HEK293 (cell line): ENCODE measurements around the gene AGXT2.

Experiments
- CTCF ChIA-PET: fragments of 350-600 bp; formaldehyde crosslinking; extraction: SDS; loops from one replicate; lab custom pipeline; 2021; ENCODE audit warnings: antibody characterized with exemption; lab: Yijun Ruan, JAX
- POLR2A ChIA-PET: fragments of 300-600 bp; formaldehyde crosslinking; extraction: SDS; loops from one replicate; lab custom pipeline; 2020; ENCODE audit warnings: antibody characterized with exemption, inconsistent platforms; lab: Yijun Ruan, JAX
- H3K27ac ChIP-seq: fragments of 200-500 bp; sonication (Bioruptor generic); 2 replicates; pipeline ENCODE4 v1.5.1; 2014; ENCODE audit warnings: low read depth, low read length, control low read depth, inconsistent platforms; ENCODE audit errors: extremely low read depth
- H3K36me3 ChIP-seq, 2 experiments: fragments of 200-500 bp in 1 of 2; sonication (Bioruptor generic) in 1 of 2; 1 replicate in 1 of 2; 2 replicates in 1 of 2; pipeline ENCODE4 v1.5.1; 2014 to 2017; ENCODE audit warnings: inconsistent platforms in 2 of 2, low read length in 2 of 2; ENCODE audit not compliant: control insufficient read depth in 2 of 2, insufficient read depth in 1 of 2
- H3K4me1 ChIP-seq: fragments of 200-500 bp; sonication (Bioruptor generic); 2 replicates; pipeline ENCODE4 v1.5.1; 2014; ENCODE audit warnings: mild to moderate bottlenecking, low read length, inconsistent platforms; ENCODE audit not compliant: control insufficient read depth, insufficient read depth
- H3K4me3 ChIP-seq: 2 replicates; pipeline ENCODE4 v1.5.1; 2011; ENCODE audit warnings: low read depth, mild to moderate bottlenecking, control low read depth, low read length, moderate library complexity
- H3K9me3 ChIP-seq: fragments of 200-500 bp; sonication (Bioruptor generic); 2 replicates; pipeline ENCODE4 v1.5.1; 2014; ENCODE audit warnings: low read depth, low read length, inconsistent platforms; ENCODE audit not compliant: control insufficient read depth, insufficient read depth
- BCL11A ChIP-seq: fragments of 450-650 bp; formaldehyde crosslinking; IDR thresholded peaks from 2 replicates; pipeline ENCODE4 v1.5.1; 2016; ENCODE audit warnings: low read depth, missing biosample characterization, missing genetic modification characterization
- GFI1B ChIP-seq: fragments of 450-650 bp; formaldehyde crosslinking; IDR thresholded peaks from 2 replicates; pipeline ENCODE4 v1.5.1; 2016; ENCODE audit warnings: missing biosample characterization, missing genetic modification characterization
- HOXA7 ChIP-seq: sonication (generic); formaldehyde crosslinking; IDR thresholded peaks from 2 replicates; pipeline ENCODE4 v1.8.1; 2022; ENCODE audit warnings: missing genetic modification reagents, borderline replicate concordance
- HOXC10 ChIP-seq: sonication (generic); formaldehyde crosslinking; IDR thresholded peaks from 2 replicates; pipeline ENCODE4 v1.8.1; 2023; ENCODE audit warnings: mild to moderate bottlenecking, missing genetic modification reagents
- KLF9 ChIP-seq: fragments of 450-650 bp; formaldehyde crosslinking; IDR thresholded peaks from 2 replicates; pipeline ENCODE4 v1.5.1; 2016; ENCODE audit warnings: missing biosample characterization, missing genetic modification characterization, low read depth
- ZBTB8A ChIP-seq: fragments of 450-650 bp; formaldehyde crosslinking; IDR thresholded peaks from 2 replicates; pipeline ENCODE4 v1.5.1; 2016; ENCODE audit warnings: missing biosample characterization, missing genetic modification characterization
- ZIC2 ChIP-seq: fragments of 450-650 bp; formaldehyde crosslinking; IDR thresholded peaks from 2 replicates; pipeline ENCODE4 v1.5.1; 2016; ENCODE audit warnings: missing biosample characterization, missing genetic modification characterization
- ZNF146 ChIP-seq: fragments of 450-650 bp; formaldehyde crosslinking; IDR thresholded peaks from 2 replicates; pipeline ENCODE4 v1.5.1; 2016; ENCODE audit warnings: missing biosample characterization, missing genetic modification characterization
- ZNF169 ChIP-seq: fragments of 450-650 bp; formaldehyde crosslinking; IDR thresholded peaks from 2 replicates; pipeline ENCODE4 v1.5.1; 2016; ENCODE audit warnings: missing biosample characterization, missing genetic modification characterization
- ZNF214 ChIP-seq: fragments of 450-650 bp; formaldehyde crosslinking; IDR thresholded peaks from 2 replicates; pipeline ENCODE4 v1.5.1; 2017; ENCODE audit warnings: missing biosample characterization, mild to moderate bottlenecking, missing genetic modification characterization, borderline replicate concordance
- ZNF292 ChIP-seq: fragments of 450-650 bp; formaldehyde crosslinking; IDR thresholded peaks from 2 replicates; pipeline ENCODE4 v1.5.1; 2016; ENCODE audit warnings: low read depth, missing biosample characterization, missing genetic modification characterization, borderline replicate concordance
- ZNF324 ChIP-seq: fragments of 450-650 bp; formaldehyde crosslinking; IDR thresholded peaks from 2 replicates; pipeline ENCODE4 v1.5.1; 2016; ENCODE audit warnings: missing biosample characterization, missing genetic modification characterization
- ZNF416 ChIP-seq: fragments of 450-650 bp; formaldehyde crosslinking; IDR thresholded peaks from 2 replicates; pipeline ENCODE4 v1.5.1; 2016; ENCODE audit warnings: missing biosample characterization, missing genetic modification characterization
- ZNF510 ChIP-seq: fragments of 450-650 bp; formaldehyde crosslinking; IDR thresholded peaks from 2 replicates; pipeline ENCODE4 v1.5.1; 2018; ENCODE audit warnings: mild to moderate bottlenecking, missing genetic modification characterization, missing biosample characterization; ENCODE audit not compliant: insufficient replicate concordance
- ZNF514 ChIP-seq: fragments of 450-650 bp; formaldehyde crosslinking; IDR thresholded peaks from 2 replicates; pipeline ENCODE4 v1.5.1; 2016; ENCODE audit warnings: missing biosample characterization, missing genetic modification characterization
- ZNF549 ChIP-seq: fragments of 450-650 bp; IDR thresholded peaks from 2 replicates; pipeline ENCODE4 v1.5.1; 2018; ENCODE audit warnings: missing biosample characterization, missing genetic modification characterization, mild to moderate bottlenecking, inconsistent platforms, moderate library complexity
- ZNF600 ChIP-seq: fragments of 450-650 bp; formaldehyde crosslinking; IDR thresholded peaks from 2 replicates; pipeline ENCODE4 v1.5.1; 2016; ENCODE audit warnings: missing biosample characterization, missing genetic modification characterization
- ZNF660 ChIP-seq: fragments of 450-650 bp; IDR thresholded peaks from 2 replicates; pipeline ENCODE4 v1.5.1; 2018; ENCODE audit warnings: missing biosample characterization, mild to moderate bottlenecking, missing genetic modification characterization
- ZNF670 ChIP-seq: fragments of 450-650 bp; formaldehyde crosslinking; IDR thresholded peaks from 2 replicates; pipeline ENCODE4 v1.5.1; 2016; ENCODE audit warnings: missing biosample characterization, missing genetic modification characterization, low read depth
- ZNF777 ChIP-seq: fragments of 450-650 bp; formaldehyde crosslinking; IDR thresholded peaks from 2 replicates; pipeline ENCODE4 v1.5.1; 2017; ENCODE audit warnings: missing biosample characterization, missing genetic modification characterization, borderline replicate concordance
- TF ChIP-seq, protein P1 (sequence below): fragments of 450-650 bp; formaldehyde crosslinking; IDR thresholded peaks from 2 replicates; pipeline ENCODE4 v1.5.1; 2016; ENCODE audit warnings: missing biosample characterization, missing genetic modification characterization, low read depth
- TF ChIP-seq, protein P2 (sequence below): fragments of 450-650 bp; formaldehyde crosslinking; IDR thresholded peaks from 2 replicates; pipeline ENCODE4 v1.5.1; 2017; ENCODE audit warnings: missing biosample characterization, missing genetic modification characterization
- TF ChIP-seq, protein P3 (sequence below): fragments of 450-650 bp; formaldehyde crosslinking; conservative IDR thresholded peaks from 2 replicates; pipeline ENCODE4 v1.5.1; 2016; ENCODE audit warnings: low read depth, missing biosample characterization, missing genetic modification characterization
- TF ChIP-seq, protein P4 (sequence below): fragments of 450-650 bp; formaldehyde crosslinking; IDR thresholded peaks from 2 replicates; pipeline ENCODE4 v1.5.1; 2016; ENCODE audit warnings: missing biosample characterization, missing genetic modification characterization

The AGXT2 gene

DNA sequence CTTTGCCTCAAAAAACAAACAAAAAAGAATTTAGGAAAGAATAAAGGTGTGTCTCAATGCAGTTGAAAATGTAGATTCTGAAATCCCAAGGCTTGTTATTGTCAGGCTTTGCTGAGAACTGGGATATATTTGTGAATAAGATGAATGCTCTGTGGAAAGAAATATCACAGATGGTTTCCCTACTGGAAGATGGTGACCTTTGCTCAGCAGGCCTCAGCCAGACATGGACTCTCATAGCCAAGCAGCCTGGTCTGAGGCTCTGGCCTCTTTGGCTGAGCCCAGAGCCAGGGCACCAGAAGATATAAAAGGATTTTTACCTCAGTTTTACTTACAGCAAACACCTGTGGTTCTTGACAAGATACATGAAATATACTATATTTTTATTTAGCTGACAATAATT is 37.1 kb downstream of the AGXT2 start:
- Histone ChIP-seq H3K4me1 (no peaks in the 10 kb centered on the region), H3K4me3 (no peak overlapping the region), H3K9me3 (no peaks in the 10 kb centered on the region), H3K36me3 (no peaks in the 10 kb centered on the region), H3K27ac (no peak overlapping the region)
- POLR2A ChIA-PET, result no interaction called here
- TF ChIP-seq ZNF670 (tag by site-specific recombination), result no peak
- CTCF ChIA-PET, result no interaction called here

DNA sequence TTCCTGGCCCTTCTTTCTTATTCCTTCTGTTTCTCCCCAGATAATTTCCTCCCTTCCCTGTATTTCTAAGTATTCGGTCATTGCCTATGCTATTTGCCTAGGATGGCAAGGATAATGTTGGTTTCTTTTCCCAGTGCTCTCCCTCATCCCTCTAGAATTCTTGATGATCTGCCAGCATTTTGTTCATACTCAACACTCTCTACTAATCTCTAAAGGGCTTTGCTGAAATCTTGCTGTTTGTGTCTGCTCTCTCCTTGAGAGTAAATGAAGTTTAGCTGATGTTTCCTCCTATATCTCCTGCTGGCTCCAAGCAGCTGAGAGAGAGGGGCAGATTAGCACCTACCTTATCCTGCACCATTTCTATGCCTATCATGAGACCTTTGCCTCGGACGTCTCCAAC is 38.1 kb downstream of the AGXT2 start:
- no peaks in the 10 kb centered on the region for H3K9me3 ChIP-seq
- no peak overlapping the region for H3K27ac ChIP-seq
- ChIA-PET CTCF (no interaction called here), POLR2A (no interaction called here)
- no peak overlapping the region for H3K4me3 ChIP-seq
- H3K36me3 ChIP-seq, result no peaks in the 10 kb centered on the region
- TF ChIP-seq ZNF146 (tag by site-specific recombination), result no peak
- no peak for TF ChIP-seq ZNF514 (tag by site-specific recombination)
- TF ChIP-seq BCL11A, result no peak
- TF ChIP-seq ZNF600 (tag by site-specific recombination), result no peak
- no peak for TF ChIP-seq ZNF510 (tag by site-specific recombination)
- no peak for TF ChIP-seq GFI1B
- no peak for TF ChIP-seq ZNF777 (tag by site-specific recombination)
- TF ChIP-seq ZNF214 (tag by site-specific recombination), result no peak
- TF ChIP-seq ZIC2 (tag by site-specific recombination), result no peak
- no peak for TF ChIP-seq ZNF416
- TF ChIP-seq HOXC10 (CRISPR knock-in tag), result no peak
- no peaks in the 10 kb centered on the region for H3K4me1 ChIP-seq

DNA sequence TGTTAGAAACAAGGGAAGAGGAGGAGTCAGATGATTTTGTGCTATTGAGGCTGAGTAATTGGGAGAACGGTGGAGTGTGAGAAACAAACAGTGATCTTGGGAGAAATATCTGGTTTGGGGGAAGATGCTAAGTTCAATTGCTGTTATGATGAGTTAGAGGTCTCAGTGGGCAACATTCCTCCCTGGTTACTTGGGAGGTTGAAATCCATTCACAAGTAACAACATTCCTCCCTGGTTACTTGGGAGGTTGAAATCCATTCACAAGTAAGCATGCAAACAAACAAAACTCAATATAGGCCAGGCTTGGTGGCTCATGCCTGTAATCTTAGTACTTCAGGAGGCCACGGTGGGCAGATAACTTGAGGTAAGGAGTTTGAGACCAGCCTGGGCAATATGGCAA is 38.7 kb downstream of the AGXT2 start:
- CTCF ChIA-PET, result interaction anchor here (0.9 kb wide), 1 partner anchor 194 kb away, joined by 4 read pairs; no protein-coding TSS in a partner anchor
- no peak overlapping the region for H3K27ac ChIP-seq
- H3K9me3 ChIP-seq, result no peaks in the 10 kb centered on the region
- TF ChIP-seq ZNF324 (tag by site-specific recombination), result no peak
- TF ChIP-seq, protein P1, sequence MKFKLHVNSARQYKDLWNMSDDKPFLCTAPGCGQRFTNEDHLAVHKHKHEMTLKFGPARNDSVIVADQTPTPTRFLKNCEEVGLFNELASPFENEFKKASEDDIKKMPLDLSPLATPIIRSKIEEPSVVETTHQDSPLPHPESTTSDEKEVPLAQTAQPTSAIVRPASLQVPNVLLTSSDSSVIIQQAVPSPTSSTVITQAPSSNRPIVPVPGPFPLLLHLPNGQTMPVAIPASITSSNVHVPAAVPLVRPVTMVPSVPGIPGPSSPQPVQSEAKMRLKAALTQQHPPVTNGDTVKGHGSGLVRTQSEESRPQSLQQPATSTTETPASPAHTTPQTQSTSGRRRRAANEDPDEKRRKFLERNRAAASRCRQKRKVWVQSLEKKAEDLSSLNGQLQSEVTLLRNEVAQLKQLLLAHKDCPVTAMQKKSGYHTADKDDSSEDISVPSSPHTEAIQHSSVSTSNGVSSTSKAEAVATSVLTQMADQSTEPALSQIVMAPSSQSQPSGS (tag by site-specific recombination), result no peak
- no peak for TF ChIP-seq KLF9 (tag by site-specific recombination)
- no peak for TF ChIP-seq ZNF169 (tag by site-specific recombination)
- TF ChIP-seq, protein P2, sequence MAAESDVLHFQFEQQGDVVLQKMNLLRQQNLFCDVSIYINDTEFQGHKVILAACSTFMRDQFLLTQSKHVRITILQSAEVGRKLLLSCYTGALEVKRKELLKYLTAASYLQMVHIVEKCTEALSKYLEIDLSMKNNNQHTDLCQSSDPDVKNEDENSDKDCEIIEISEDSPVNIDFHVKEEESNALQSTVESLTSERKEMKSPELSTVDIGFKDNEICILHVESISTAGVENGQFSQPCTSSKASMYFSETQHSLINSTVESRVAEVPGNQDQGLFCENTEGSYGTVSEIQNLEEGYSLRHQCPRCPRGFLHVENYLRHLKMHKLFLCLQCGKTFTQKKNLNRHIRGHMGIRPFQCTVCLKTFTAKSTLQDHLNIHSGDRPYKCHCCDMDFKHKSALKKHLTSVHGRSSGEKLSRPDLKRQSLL (tag by site-specific recombination), result no peak
- TF ChIP-seq ZNF549, result no peak
- no peak for TF ChIP-seq ZNF292 (tag by site-specific recombination)
- TF ChIP-seq ZBTB8A (tag by site-specific recombination), result no peak
- TF ChIP-seq, protein P3, sequence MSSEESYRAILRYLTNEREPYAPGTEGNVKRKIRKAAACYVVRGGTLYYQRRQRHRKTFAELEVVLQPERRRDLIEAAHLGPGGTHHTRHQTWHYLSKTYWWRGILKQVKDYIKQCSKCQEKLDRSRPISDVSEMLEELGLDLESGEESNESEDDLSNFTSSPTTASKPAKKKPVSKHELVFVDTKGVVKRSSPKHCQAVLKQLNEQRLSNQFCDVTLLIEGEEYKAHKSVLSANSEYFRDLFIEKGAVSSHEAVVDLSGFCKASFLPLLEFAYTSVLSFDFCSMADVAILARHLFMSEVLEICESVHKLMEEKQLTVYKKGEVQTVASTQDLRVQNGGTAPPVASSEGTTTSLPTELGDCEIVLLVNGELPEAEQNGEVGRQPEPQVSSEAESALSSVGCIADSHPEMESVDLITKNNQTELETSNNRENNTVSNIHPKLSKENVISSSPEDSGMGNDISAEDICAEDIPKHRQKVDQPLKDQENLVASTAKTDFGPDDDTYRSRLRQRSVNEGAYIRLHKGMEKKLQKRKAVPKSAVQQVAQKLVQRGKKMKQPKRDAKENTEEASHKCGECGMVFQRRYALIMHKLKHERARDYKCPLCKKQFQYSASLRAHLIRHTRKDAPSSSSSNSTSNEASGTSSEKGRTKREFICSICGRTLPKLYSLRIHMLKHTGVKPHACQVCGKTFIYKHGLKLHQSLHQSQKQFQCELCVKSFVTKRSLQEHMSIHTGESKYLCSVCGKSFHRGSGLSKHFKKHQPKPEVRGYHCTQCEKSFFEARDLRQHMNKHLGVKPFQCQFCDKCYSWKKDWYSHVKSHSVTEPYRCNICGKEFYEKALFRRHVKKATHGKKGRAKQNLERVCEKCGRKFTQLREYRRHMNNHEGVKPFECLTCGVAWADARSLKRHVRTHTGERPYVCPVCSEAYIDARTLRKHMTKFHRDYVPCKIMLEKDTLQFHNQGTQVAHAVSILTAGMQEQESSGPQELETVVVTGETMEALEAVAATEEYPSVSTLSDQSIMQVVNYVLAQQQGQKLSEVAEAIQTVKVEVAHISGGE (tag by site-specific recombination), result no peak
- no peak for TF ChIP-seq ZNF660 (tag by site-specific recombination)
- TF ChIP-seq HOXA7, result no peak
- TF ChIP-seq, protein P4, sequence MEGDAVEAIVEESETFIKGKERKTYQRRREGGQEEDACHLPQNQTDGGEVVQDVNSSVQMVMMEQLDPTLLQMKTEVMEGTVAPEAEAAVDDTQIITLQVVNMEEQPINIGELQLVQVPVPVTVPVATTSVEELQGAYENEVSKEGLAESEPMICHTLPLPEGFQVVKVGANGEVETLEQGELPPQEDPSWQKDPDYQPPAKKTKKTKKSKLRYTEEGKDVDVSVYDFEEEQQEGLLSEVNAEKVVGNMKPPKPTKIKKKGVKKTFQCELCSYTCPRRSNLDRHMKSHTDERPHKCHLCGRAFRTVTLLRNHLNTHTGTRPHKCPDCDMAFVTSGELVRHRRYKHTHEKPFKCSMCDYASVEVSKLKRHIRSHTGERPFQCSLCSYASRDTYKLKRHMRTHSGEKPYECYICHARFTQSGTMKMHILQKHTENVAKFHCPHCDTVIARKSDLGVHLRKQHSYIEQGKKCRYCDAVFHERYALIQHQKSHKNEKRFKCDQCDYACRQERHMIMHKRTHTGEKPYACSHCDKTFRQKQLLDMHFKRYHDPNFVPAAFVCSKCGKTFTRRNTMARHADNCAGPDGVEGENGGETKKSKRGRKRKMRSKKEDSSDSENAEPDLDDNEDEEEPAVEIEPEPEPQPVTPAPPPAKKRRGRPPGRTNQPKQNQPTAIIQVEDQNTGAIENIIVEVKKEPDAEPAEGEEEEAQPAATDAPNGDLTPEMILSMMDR (tag by site-specific recombination), result no peak
- no peak overlapping the region for H3K4me3 ChIP-seq
- H3K4me1 ChIP-seq, result no peaks in the 10 kb centered on the region
- H3K36me3 ChIP-seq, result no peaks in the 10 kb centered on the region
- POLR2A ChIA-PET, result interaction anchor here (0.9 kb wide), 1 partner anchor 80 kb away, joined by 3 read pairs; the partner anchor contains the start of gene DNAJC21
